GM20431 (cell line): ENCODE measurements around the gene SMG9.

Source experiments
- in situ Hi-C: fragments of 300-500 bp; cut with MseI, MboI; formaldehyde crosslinking; loops from one replicate; pipeline ENCODE4 v1.15.0; 2020; ENCODE audit warnings: low sequenced_read_pairs; ENCODE audit not compliant: unreplicated experiment

SMG9 gene

GRCh38 chr19:43754503-43755255, at the start of gene SMG9:
Gene SMG9 (minus strand): TSS chr19:43754962. CDS start chr19:43750741, 4,221 bp downstream.
- in situ Hi-C loops, result no loop called here

GRCh38 chr19:43804432-43804831, 49.7 kb upstream of the SMG9 start:
- in situ Hi-C loops, result no loop called here

- in situ Hi-C loops, result no loop called here
Observed at GRCh38 chr19:43802216-43802951, 47.6 kb upstream of the SMG9 start, which contains the start of gene LYPD5. Gene LYPD5 (minus strand): TSS chr19:43802447. CDS start chr19:43802380, 67 bp downstream.

- in situ Hi-C loops, result no loop called here
Observed at GRCh38 chr19:43799502-43800142, 44.9 kb upstream of the SMG9 start.

GRCh38 chr19:43798546-43799409, 44.0 kb upstream of the SMG9 start:
- in situ Hi-C loops, result no loop called here

- in situ Hi-C loops, result no loop called here
Observed at GRCh38 chr19:43798026-43798545, 43.3 kb upstream of the SMG9 start.

- in situ Hi-C loops, result no loop called here
Observed at GRCh38 chr19:43797556-43797955, 42.8 kb upstream of the SMG9 start.

- in situ Hi-C loops, result no loop called here
Observed at GRCh38 chr19:43797118-43797517, 42.4 kb upstream of the SMG9 start.

GRCh38 chr19:43790587-43790986, 35.8 kb upstream of the SMG9 start:
- in situ Hi-C loops, result no loop called here

- in situ Hi-C loops, result no loop called here
Observed at GRCh38 chr19:43789029-43789428, 34.3 kb upstream of the SMG9 start.

GRCh38 chr19:43786665-43787064, 31.9 kb upstream of the SMG9 start:
- in situ Hi-C loops, result no loop called here

GRCh38 chr19:43784981-43785808, 30.4 kb upstream of the SMG9 start:
- in situ Hi-C loops, result loop anchor here (5.0 kb wide), 1 partner anchor 38 kb away; no protein-coding TSS in a partner anchor

- in situ Hi-C loops, result loop anchor here (5.0 kb wide), 1 partner anchor 37 kb away; no protein-coding TSS in a partner anchor
Observed at GRCh38 chr19:43784241-43784980, 29.6 kb upstream of the SMG9 start.

- in situ Hi-C loops, result loop anchor here (5.0 kb wide), 1 partner anchor 36 kb away; no protein-coding TSS in a partner anchor
Observed at GRCh38 chr19:43783636-43784035, 28.9 kb upstream of the SMG9 start.

- in situ Hi-C loops, result loop anchor here (5.0 kb wide), 1 partner anchor 35 kb away; no protein-coding TSS in a partner anchor
Observed at GRCh38 chr19:43782689-43783231, 28.0 kb upstream of the SMG9 start.

- in situ Hi-C loops, result loop anchor here (5.0 kb wide), 1 partner anchor 35 kb away; no protein-coding TSS in a partner anchor
Observed at GRCh38 chr19:43782311-43782660, 27.5 kb upstream of the SMG9 start.

- in situ Hi-C loops, result loop anchor here (5.0 kb wide), 1 partner anchor 34 kb away; no protein-coding TSS in a partner anchor
Observed at GRCh38 chr19:43781630-43782310, 27.0 kb upstream of the SMG9 start.
